Kidney epithelial cell (primary cell): ENCODE measurements around the gene ETS1. TPM values are rescaled to one million over a fixed set of nuclear protein-coding genes. Genes with fewer than 3 reads are reported as not detected.
A peak's percentile ranks its signal among the peaks of the same experiment; 100 is the strongest.

Experiments used
- DNase-seq: peaks from one replicate; pipeline ENCODE4 v3.0.0-alpha.2; 2010; ENCODE audit warnings: low read depth
- H3K27me3 ChIP-seq: 2 replicates; pipeline ENCODE4 v1.6.0; 2011; ENCODE audit warnings: low read length; ENCODE audit not compliant: control insufficient read depth, insufficient read depth
- H3K36me3 ChIP-seq: 2 replicates; pipeline ENCODE4 v1.5.1; 2011; ENCODE audit warnings: low read length; ENCODE audit not compliant: control insufficient read depth, insufficient read depth
- H3K4me3 ChIP-seq: 2 replicates; pipeline ENCODE4 v1.5.1; 2011; ENCODE audit warnings: low read depth, mild to moderate bottlenecking, control low read depth, low read length
- total RNA-seq: library from RNA; depleted of rRNA; stranded (reverse); fragments of >200 nt; gene quantifications from 2 replicates; pipeline ENCODE4 v1.2.3, GENCODE V29; 2015
- TF ChIP-seq, protein P1 (sequence below): IDR thresholded peaks from 2 replicates; pipeline ENCODE4 v1.5.1; 2011; ENCODE audit warnings: mild to moderate bottlenecking, moderate library complexity, low read length, control low read depth, inconsistent platforms; ENCODE audit not compliant: insufficient read depth, poor library complexity, severe bottlenecking

ETS1 gene
- total RNA-seq, 1 donor from 2014 or later, result 224 TPM

DNA sequence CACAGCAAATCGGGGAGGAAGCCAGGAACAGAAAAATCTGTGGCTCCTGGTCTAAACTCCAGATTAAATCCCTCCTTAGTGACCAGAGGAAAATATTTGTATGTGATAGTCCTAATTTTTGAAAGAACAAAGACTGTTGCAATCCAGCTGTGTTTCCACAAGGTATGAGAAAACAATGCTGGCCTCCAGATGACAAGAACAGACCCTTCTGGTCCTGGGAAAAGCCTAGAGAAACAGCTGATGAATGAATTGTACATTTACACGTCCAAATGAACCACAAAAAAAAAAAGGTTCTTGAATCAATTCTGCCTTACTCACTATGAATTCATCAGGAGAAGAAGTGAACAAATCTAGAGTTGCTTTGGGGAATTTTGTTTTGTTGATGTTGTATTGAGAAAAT lies 63.7 kb downstream of the ETS1 start:
- no peaks in the 10 kb centered on the region for H3K27me3 ChIP-seq
- TF ChIP-seq, protein P1, sequence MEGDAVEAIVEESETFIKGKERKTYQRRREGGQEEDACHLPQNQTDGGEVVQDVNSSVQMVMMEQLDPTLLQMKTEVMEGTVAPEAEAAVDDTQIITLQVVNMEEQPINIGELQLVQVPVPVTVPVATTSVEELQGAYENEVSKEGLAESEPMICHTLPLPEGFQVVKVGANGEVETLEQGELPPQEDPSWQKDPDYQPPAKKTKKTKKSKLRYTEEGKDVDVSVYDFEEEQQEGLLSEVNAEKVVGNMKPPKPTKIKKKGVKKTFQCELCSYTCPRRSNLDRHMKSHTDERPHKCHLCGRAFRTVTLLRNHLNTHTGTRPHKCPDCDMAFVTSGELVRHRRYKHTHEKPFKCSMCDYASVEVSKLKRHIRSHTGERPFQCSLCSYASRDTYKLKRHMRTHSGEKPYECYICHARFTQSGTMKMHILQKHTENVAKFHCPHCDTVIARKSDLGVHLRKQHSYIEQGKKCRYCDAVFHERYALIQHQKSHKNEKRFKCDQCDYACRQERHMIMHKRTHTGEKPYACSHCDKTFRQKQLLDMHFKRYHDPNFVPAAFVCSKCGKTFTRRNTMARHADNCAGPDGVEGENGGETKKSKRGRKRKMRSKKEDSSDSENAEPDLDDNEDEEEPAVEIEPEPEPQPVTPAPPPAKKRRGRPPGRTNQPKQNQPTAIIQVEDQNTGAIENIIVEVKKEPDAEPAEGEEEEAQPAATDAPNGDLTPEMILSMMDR, result no peak
- no peaks in the 10 kb centered on the region for H3K36me3 ChIP-seq
- no peak for DNase-seq
- no peak overlapping the region for H3K4me3 ChIP-seq

DNA sequence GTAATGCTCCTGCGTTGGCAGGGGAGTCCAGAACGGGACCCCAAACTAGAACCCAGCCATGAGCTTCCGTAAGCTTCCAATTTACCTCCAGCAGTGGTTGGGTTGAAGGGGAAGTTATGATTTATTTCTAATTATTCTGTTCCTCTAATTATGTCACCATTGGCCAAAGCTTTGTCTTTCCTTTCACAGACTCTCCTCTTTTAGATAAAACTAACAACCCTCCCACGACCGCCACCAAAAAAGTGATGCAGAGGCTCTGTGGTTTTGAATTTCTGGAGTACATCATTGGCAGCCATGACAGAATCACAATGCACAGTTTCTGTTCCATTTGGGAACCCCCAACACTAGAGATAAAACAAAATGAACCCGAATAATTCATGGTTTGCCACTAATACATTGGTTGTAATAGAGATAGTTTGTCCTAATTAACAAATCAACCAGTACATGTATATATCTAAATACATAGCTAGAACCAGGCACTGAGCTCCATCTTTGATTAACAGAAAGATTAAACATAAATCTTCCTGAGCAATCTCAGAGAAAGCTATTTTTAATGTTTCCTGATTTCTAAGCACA lies 64.3 kb downstream of the ETS1 start:
- TF ChIP-seq, protein P1, result no peak
- DNase-seq, result no peak
- H3K27me3 ChIP-seq, result no peaks in the 10 kb centered on the region
- no peaks in the 10 kb centered on the region for H3K36me3 ChIP-seq
- peak overlapping the region; percentile 88 for H3K4me3 ChIP-seq

DNA sequence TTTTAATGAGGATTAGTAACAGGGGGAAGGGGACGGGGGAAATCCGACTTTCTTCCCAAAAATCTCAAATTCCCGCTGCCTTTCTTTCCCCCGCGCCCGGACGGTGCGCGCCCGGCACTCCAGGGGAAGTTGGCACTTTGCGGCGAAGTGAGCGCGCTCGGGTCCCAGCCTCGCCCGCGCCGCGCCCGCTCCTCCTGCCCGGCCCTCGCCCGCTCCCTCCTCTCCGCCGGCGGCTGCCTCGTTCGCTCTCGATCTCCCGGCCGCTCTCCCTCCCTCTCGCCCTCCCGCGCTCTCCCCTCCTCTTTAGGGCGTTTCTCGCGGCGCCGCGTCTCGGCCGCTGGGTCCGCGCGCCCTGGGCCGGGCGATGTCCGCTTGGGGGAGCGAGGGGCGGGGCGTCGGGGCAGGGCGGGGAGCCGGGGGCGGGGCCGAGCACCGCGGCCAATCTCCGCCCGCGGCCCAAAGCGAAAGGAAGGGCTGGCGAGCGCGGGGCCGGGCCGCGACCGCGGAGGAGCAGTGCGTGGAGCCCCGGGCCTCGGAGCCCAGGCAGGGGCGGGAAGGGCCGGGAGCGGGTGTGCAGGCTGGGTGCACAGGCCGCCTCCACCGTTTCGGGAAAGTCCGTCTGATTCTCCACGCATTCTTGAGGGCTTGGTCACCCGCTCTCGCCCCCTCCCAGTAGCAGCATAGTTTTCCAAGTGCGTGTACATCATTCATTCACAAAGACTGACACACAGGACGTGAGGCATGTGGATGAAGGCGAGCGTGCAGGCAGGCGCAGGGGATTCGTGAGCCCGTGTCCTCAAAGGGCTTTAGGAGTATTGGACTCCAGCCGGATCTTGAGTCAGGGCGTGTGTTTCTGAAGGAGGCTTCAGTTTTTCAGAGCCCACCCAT lies 65.1 kb downstream of the ETS1 start:
- TF ChIP-seq, protein P1, result no peak
- peak; percentile 96 for DNase-seq
- no peaks in the 10 kb centered on the region for H3K27me3 ChIP-seq
- no peaks in the 10 kb centered on the region for H3K36me3 ChIP-seq
- peak overlapping the region; percentile 88 for H3K4me3 ChIP-seq

DNA sequence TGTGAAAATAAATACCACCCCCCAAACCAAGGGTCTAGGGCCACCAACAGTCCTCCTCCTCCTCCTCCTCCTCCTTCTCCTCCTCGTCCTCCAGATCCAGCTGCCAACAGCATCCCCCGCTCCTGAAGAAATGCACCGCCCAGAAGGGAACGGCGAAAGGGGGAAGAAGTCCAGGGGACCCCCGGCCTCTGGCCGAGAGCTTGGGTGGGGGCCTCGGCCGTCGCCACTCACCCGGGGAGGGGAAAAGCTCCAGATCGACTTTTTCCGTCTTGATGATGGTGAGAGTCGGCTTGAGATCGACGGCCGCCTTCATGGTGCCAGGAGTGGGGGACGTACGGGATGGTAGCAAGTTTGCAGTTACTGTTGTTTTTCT lies 65.7 kb downstream of the ETS1 start:
- Histone ChIP-seq H3K27me3 (no peaks in the 10 kb centered on the region), H3K36me3 (no peaks in the 10 kb centered on the region), H3K4me3 (peak overlapping the region; percentile 88)
- DNase-seq, result no peak
- TF ChIP-seq, protein P1, result no peak

DNA sequence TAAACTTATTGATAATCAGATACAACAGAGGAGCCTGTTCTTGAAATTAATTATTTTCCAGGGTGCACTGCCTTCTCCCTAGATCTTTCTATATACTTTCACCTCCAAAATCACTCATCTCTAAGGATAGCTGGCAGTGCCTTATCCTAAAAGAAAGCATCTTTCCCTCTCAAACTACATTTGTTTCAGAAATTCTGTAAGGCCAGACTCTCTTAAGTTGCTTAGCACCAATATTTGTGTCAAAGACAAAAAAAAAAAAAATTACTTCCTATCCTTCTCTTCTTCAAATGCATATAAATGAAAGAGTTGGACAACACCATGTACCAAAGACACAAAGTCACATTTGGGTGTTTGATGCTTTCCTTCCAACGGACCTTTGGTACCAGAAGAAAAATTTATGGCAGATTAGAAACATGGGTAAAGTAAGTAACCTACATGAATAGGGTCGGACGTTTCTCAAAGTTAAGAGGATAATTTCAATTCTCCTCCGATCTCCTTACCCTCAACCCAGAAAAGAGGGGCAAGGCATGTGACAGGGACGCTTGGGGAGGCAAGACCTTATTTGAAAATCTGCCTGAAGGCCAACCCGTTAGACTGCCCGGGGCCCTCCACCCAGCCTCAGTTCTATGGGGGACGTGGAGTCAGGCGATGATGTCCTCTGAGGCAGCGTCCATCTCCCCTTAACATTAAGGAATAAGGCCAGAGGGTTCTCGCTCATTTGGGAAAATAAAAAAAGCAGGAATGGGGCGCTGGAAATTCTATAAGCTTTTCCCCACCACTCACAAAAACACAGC lies 66.3 kb downstream of the ETS1 start:
- TF ChIP-seq, protein P1, result no peak
- no peaks in the 10 kb centered on the region for H3K27me3 ChIP-seq

More for the DNA sequence above, 66.3 kb downstream of the ETS1 start:
- Histone ChIP-seq H3K4me3 (peak overlapping the region; percentile 88), H3K36me3 (no peaks in the 10 kb centered on the region)
- DNase-seq, result no peak
